GM23248 (cell line): Measurements from ENCODE around the gene ZNF385B.

Source experiments
- EZH2 ChIP-seq: fragments of 200-600 bp; sonication (generic); IDR thresholded peaks from 2 replicates; pipeline ENCODE4 v1.6.1; 2018; ENCODE audit warnings: antibody characterized with exemption, mild to moderate bottlenecking; ENCODE audit not compliant: insufficient read depth, poor library complexity, severe bottlenecking
- EZH2phosphoT487 ChIP-seq: fragments of 200-600 bp; sonication (generic); IDR thresholded peaks from 2 replicates; pipeline ENCODE4 v1.6.1; 2018; ENCODE audit warnings: antibody characterized with exemption, moderate library complexity, mild to moderate bottlenecking, low read depth; ENCODE audit not compliant: insufficient read depth

DNA sequence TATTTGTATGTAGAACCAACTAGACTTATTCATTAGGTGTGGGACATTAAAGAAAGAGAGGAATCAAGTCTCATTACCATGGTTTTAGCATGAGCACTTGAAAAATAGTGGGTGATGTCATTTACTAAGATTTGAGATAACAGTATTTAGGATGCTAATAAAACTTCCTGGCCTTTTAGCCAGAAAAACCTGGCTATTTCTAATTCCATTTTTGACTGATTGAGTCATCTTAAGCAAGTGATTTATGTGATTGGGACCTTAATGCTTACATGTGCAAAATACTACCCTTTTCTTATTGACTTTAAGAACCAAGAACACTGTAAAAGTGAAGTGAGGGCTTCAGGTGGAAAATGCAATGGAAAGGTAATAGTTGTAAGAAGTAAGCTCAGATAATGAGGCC lies 400.0 kb downstream of the ZNF385B start:
- TF ChIP-seq EZH2 (no peak), EZH2phosphoT487 (no peak)
